Neural crest cell (in vitro differentiated cells): ENCODE data around the gene ZFP36L1. TPM values are rescaled to one million over a fixed set of nuclear protein-coding genes. Genes with fewer than 3 reads are reported as not detected.

Experiments used
- DNase-seq: peaks from one replicate; pipeline ENCODE4 v3.0.0; 2021; ENCODE audit warnings: low read depth, mixed read lengths, low spot score
- H3K27ac Mint-ChIP-seq: one replicate; pipeline ENCODE4 v1.8.0; 2021; ENCODE audit warnings: mild to moderate bottlenecking, mixed read lengths; ENCODE audit not compliant: unreplicated experiment
- H3K27me3 Mint-ChIP-seq: 2 replicates; pipeline ENCODE4 v1.8.0; 2021; ENCODE audit warnings: low read depth, mild to moderate bottlenecking, mixed read lengths
- H3K36me3 Mint-ChIP-seq: 2 replicates; pipeline ENCODE4 v1.8.0; 2021; ENCODE audit warnings: low read depth, mild to moderate bottlenecking, mixed read lengths
- H3K4me1 Mint-ChIP-seq: 2 replicates; pipeline ENCODE4 v1.8.0; 2021; ENCODE audit warnings: mixed read lengths
- H3K4me3 Mint-ChIP-seq: one replicate; pipeline ENCODE4 v1.8.0; 2021; ENCODE audit warnings: mild to moderate bottlenecking, mixed read lengths
- H3K9me3 Mint-ChIP-seq: 2 replicates; pipeline ENCODE4 v1.8.0; 2021; ENCODE audit warnings: mixed read lengths
- total RNA-seq: library from RNA; stranded (reverse); gene quantifications from 2 replicates; pipeline ENCODE4 v1.2.1, GENCODE V29; 2021
- TF ChIP-seq, protein P1 (sequence below): fragments of 200-600 bp; sonication (generic); conservative IDR thresholded peaks from 2 replicates; pipeline ENCODE4 v1.5.0; 2021; ENCODE audit warnings: antibody characterized with exemption, mild to moderate bottlenecking

ZFP36L1 gene
- total RNA-seq, 1 donor from 2014 or later: 289 TPM

DNA sequence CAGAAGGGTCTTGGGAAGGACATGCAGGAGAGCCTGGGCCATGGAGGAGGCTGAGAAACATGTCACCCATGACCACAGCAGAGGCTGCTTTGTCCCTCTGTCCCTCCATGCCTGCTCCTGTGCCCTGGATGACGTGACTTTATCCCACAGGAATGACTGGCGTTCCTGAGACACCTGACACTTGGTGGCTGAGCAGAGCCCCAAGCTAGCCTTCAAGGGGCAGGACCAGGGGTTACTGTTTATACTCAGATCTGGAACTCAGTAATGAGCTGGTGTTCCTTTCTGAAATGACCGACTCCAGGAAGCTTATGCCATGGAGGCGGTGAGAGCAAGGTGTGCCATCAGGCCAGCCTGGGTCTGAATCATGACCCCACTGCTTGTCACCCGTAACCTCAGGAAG is 44.2 kb downstream of the ZFP36L1 start:
- TF ChIP-seq, protein P1, sequence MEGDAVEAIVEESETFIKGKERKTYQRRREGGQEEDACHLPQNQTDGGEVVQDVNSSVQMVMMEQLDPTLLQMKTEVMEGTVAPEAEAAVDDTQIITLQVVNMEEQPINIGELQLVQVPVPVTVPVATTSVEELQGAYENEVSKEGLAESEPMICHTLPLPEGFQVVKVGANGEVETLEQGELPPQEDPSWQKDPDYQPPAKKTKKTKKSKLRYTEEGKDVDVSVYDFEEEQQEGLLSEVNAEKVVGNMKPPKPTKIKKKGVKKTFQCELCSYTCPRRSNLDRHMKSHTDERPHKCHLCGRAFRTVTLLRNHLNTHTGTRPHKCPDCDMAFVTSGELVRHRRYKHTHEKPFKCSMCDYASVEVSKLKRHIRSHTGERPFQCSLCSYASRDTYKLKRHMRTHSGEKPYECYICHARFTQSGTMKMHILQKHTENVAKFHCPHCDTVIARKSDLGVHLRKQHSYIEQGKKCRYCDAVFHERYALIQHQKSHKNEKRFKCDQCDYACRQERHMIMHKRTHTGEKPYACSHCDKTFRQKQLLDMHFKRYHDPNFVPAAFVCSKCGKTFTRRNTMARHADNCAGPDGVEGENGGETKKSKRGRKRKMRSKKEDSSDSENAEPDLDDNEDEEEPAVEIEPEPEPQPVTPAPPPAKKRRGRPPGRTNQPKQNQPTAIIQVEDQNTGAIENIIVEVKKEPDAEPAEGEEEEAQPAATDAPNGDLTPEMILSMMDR: no peak
- no peak overlapping the region for H3K27ac Mint-ChIP-seq
- peaks cover 36% of the 10 kb centered on the region for H3K4me1 Mint-ChIP-seq
- no peaks in the 10 kb centered on the region for H3K36me3 Mint-ChIP-seq
- H3K27me3 Mint-ChIP-seq: no peaks in the 10 kb centered on the region
- H3K4me3 Mint-ChIP-seq: no peak overlapping the region
- no peak for DNase-seq
- H3K9me3 Mint-ChIP-seq: no peaks in the 10 kb centered on the region

DNA sequence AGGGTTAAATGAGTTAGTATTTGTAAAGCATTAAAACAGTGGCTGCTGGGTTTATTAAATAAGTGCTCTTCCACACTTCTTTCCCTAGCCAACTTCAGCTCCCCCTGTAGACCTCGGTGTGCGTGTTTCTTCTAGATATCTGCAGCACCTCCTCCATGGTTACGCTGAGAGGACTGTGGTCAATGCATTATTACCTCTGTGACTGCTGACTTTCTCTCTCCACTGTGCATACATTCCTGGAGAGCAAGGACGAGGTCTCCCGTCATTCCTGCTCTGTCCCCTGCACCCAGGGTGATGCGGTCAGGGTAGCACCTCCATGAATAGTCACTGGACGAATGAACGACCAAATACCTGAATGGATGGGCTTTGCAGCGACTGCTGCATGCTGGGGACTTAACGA is 44.6 kb downstream of the ZFP36L1 start:
- H3K4me1 Mint-ChIP-seq: peaks cover 36% of the 10 kb centered on the region

DNA sequence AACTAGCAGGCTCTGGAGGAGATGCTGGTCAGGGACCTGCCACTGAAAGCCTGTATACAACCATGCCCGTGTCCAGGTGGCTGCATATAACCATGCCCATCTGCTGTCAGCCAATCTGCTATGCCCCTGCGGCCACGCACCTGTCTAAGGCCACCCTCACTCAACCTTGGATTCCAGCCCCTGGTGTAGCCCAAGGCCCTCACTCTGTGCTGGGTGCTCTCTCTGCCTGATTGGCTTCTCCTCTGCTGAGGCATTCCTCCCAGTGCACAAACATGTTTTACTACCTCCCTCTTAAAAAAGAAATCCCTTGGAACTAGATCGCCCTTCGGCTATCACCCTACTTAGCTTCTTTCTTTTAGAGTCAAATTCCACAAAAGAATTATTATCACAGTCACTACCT is 45.5 kb downstream of the ZFP36L1 start:
- no peak for DNase-seq
- TF ChIP-seq, protein P1: no peak
- Mint-ChIP-seq H3K9me3 (no peaks in the 10 kb centered on the region), H3K4me3 (no peak overlapping the region), H3K27ac (no peak overlapping the region), H3K4me1 (peaks cover 32% of the 10 kb centered on the region), H3K36me3 (no peaks in the 10 kb centered on the region), H3K27me3 (no peaks in the 10 kb centered on the region)

More for the DNA sequence above, 44.6 kb downstream of the ZFP36L1 start:
- peak overlapping the region; percentile 40 for H3K27ac Mint-ChIP-seq
- TF ChIP-seq, protein P1: no peak
- H3K27me3 Mint-ChIP-seq: no peaks in the 10 kb centered on the region
- no peaks in the 10 kb centered on the region for H3K36me3 Mint-ChIP-seq
- H3K9me3 Mint-ChIP-seq: no peaks in the 10 kb centered on the region
- H3K4me3 Mint-ChIP-seq: no peak overlapping the region
- no peak for DNase-seq

DNA sequence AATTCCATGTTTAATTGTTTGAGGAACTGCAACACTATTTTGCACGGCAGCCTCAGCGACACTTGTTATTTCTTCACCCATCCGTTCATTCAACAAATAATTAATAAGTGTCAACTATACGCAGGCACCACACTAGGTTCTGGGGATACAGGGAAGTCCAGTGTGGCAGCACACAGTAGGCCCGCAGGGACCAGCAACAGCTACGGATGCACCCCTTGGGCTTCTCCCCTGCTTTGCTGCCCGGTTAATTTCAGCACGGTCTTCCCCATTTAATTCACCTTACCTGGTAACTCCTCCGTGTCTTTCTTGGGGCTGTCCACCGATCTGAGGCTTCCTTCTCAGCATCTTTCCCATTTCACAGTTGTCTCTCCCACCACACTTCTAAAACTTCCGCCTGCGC is 48.3 kb downstream of the ZFP36L1 start:
- H3K9me3 Mint-ChIP-seq: peaks cover 6% of the 10 kb centered on the region
- no peak overlapping the region for H3K27ac Mint-ChIP-seq
- TF ChIP-seq, protein P1: no peak
- DNase-seq: no peak
- no peaks in the 10 kb centered on the region for H3K36me3 Mint-ChIP-seq
- H3K4me1 Mint-ChIP-seq: peaks cover 22% of the 10 kb centered on the region
- no peak overlapping the region for H3K4me3 Mint-ChIP-seq
- no peaks in the 10 kb centered on the region for H3K27me3 Mint-ChIP-seq

DNA sequence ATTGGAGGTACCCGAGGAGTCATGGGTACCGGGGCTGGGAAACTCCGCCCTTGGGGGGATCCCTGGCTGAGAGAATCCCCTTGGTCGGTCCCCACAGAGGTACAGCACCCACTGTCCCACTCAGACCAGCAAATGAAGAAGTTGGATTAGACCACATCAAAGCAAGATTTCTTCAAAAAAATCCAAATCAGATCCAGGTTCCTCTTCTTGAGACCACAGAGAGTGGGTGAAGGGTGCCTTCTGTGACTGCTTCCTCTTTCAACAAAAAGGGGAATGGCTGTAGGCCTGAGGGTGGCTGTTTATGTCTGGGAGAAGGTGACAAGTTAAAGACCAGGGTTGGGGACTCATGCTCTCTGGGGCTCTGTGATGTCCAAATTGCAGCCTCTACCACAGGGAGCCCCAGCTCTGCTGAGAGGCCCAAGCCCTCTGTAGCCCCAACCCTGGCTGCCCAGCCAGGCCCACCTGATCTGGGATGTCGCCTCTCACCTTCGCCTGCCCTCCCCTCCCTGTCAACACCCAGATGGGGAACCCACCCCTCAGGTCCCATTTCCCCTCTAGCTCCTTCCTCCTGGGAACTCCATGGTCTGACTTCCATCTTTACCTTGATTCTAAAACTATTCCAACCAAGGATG is 50.9 kb downstream of the ZFP36L1 start:
- no peaks in the 10 kb centered on the region for H3K36me3 Mint-ChIP-seq
- no peak overlapping the region for H3K27ac Mint-ChIP-seq
- TF ChIP-seq, protein P1: no peak
- H3K9me3 Mint-ChIP-seq: peaks cover 6% of the 10 kb centered on the region
- no peaks in the 10 kb centered on the region for H3K27me3 Mint-ChIP-seq
- DNase-seq: no peak
- no peak overlapping the region for H3K4me3 Mint-ChIP-seq
- peaks cover 10% of the 10 kb centered on the region for H3K4me1 Mint-ChIP-seq
